Superior temporal gyrus (tissue), 1 donor: ENCODE measurements around the gene FBXW7.
A peak's percentile ranks its signal among the peaks of the same experiment; 100 is the strongest.

Source experiments
- DNase-seq: peaks from one replicate; pipeline ENCODE4 v3.0.0-alpha.2; 2016; ENCODE audit errors: extremely low spot score

FBXW7 gene

DNA sequence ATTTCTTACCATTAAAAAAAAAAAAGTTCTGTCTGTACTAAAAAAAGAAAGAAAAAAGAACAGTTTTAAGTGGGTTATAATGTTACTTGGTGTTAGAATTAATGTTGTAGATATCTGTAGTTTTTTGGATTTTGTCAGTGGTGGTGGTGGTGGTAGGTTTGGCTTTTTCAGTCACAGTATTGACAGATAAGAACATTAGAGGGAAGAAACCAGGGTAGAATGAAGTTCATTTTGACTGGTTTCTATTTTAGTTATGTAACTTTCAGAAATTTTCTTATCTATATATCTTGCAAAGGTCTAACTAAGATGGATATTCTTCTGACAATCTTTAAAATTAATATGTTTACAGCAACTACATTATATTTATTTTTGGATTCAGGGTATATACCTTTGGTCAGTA is 105.4 kb downstream of the FBXW7 start:
- no peak for DNase-seq

DNA sequence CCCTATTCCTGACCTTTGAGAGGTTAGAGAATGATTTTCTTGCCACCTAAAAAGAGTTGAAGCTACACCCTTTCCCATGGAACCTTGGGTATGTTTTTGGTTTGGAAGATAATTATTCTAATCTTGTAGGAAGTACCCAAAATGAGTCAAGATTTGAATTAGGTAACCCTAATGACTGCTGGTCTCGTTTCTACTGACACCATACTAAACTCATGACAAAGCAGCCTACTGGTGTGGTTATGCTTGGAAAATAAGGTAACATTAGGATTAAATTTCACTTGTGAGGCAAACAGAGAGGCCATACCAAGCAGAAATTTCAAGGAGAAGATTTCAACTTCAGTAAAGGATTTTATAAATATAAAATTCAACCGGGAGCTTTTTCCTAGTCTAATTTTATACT is 107.9 kb downstream of the FBXW7 start:
- no peak for DNase-seq

DNA sequence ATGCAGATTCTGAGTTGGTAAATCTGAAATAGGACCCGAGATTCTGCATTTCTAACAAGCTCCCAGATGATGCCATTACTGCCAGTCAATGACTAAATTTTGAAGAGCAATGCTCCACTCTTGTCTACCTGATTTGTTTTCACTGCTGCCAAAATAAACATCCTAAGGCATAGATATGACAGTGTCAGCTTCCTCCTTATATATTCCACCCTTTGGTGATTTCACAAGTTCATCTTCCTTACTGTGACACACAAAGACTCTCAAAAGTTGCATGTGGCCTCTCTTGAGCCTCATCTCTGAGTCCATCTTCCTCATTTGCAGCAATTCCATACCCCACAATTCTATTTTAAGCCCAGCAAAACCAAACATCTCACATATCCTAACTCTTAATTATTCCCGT is 110.9 kb downstream of the FBXW7 start:
- DNase-seq = no peak

DNA sequence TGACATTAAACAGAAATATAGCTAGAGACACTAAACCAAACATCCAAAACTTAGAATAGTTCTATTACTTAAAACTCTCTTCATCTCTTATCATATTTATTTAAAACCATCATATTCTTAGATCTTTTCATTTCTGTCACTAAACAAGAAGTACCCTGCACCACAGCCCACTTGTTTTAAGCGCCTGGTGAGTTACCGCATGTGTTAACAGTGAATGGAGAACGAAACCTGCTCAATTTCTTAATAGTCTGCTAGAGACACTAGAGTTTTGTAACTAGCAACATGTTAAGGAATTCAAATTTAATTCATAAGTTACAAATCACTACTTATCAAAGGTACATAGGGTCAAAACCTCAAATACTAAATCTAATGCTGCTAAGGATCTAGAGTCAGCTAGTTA is 111.5 kb downstream of the FBXW7 start:
- no peak for DNase-seq

DNA sequence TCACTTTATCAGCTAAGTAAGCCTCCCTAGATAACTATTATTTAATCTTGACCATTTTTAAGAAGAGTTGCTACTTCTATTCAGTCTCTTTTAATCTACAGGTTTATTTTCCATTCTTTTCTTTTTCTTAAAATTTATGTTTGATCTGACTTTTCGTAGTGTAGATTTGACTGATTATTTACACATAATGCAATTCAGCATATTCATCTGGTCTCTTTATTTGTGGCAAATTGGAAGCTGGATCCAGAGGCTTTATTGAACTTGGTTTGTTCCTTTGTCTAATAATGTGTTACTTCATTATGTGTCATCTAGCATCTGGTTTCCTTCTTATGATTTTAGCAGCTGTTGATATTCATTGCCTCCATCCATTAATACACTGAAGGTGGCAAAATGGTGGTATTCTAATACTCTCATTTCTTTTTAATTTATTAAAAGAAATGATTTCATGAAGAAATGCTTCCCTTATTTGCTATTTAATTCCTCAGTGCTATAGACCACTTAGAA is 113.0 kb downstream of the FBXW7 start:
- no peak for DNase-seq

DNA sequence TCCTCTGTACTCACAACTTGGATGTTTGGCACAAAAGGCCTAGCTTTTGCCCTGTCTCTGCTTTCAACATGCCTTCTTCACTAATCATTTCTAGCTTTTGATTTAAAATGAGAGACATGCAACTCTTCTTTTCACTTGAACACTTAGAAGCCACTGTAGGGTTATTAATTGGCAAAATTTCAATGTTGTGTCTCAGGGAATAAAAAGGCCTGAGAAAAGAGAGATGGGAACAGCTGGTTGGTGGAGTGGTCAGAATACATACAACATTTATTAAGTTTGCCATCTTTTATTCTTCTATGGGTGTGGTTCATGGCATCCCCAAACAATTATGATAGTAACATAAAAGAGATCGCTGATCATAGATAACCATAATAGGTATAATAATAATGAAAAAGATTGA is 114.3 kb downstream of the FBXW7 start:
- DNase-seq = no peak

DNA sequence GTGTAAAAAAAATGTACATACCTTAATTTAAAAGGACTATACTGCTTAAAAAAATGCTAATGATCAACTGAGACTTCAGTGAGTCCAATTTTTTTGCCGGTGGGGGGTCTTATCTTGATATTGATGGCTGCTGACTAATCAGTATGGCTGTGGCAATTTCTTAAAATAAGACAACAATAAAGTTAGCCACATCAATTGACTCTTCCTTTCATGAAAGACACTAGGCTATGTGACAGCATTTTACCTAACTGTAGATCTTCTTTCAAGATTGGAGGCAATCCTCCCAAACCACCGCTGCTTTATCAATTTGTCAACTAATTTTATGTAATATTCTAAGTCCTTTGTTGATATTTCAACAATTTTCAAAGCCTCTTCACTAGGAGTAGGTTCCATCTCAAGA is 116.1 kb downstream of the FBXW7 start:
- DNase-seq = no peak

DNA sequence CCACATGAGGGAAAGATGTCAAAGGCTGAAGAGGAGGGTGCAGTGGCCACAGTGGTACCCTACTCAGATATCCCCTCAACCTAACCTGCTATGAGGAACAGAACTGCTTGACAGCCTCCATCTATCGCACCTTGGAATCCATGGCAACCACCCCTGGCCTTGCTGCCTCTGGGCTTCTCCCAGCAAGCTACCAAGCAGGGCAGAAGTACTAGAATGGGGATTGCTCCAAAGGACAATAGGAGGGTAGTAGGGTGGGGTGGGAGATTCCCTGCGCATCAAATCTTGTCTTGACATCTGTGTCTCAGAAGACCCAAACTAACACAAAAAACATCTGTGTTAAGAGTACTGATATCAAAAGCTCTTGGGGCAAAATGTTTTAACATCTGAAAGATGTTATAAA is 118.2 kb downstream of the FBXW7 start:
- no peak for DNase-seq

DNA sequence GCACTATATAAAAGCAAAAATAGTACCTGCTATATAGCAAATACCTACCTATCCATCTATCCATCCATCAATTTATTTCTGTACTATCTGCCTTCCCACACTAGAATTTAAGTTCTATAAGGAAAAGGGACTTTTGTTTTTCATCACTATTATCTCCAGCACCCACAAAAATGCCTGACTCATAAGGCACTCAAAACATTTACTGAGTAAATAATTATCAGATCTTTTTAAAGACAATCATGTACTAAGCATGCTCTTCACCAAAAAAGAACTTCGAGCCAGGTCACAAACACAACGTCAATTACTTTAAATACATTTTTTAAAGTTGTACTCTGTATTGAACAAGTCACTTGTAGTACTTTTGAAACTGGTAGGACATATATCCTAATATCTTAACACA is 119.9 kb downstream of the FBXW7 start:
- no peak for DNase-seq

DNA sequence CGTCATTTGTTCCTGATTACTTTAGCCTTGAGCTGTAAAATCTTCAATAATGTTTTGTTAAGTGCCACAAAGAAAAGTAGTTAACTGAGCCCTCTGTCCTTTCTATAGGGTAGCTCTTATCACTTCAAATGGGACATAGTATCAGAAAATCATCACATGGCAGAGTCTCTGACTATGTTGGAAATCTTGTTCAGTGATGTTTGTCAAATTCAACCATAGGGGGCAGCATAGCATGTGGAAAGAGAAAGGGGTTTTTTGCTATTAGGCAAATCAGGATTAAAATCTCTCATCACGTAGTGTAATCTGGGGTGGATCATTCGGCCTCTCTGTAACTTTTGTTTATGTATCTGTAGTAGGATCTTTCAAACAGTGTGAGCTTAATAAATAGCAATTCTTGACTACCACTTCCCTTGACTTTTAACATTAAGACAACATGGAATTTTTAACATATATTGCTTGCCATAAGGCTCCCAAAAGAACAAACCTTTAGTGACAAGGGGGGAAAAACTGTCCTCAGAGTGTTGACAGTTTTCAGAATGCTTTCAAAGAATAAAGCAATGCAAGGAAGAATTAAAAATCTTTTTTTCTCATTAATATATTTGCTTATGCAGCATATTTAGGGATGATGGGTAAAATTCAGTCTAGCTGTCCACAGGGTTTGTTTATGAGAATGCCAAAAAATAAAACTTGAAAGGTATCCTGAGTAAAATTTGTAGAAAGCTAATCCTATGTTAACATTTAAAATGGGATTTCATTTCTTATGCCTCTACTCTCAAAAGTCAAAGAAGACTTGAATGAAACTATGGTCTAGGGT is 127.2 kb downstream of the FBXW7 start:
- peak; percentile 82 for DNase-seq

DNA sequence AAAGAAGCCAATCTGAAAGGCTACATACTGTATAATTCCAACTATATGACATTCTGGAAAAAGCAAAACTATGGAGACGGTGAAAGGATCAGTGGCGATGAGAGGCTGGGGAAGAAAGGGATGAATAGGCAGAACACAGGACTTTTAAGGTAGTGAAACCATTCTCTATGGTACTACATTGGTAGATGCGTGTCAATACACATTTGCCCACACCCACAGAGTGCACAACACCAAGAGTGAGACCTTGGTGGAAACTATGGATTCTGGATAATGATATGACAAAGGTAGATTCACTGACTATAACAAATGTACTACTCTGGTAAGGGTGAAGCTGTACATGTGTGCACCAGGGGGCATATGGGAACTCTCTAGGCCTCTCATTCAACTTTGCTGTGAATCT is 134.5 kb downstream of the FBXW7 start:
- DNase-seq = no peak

DNA sequence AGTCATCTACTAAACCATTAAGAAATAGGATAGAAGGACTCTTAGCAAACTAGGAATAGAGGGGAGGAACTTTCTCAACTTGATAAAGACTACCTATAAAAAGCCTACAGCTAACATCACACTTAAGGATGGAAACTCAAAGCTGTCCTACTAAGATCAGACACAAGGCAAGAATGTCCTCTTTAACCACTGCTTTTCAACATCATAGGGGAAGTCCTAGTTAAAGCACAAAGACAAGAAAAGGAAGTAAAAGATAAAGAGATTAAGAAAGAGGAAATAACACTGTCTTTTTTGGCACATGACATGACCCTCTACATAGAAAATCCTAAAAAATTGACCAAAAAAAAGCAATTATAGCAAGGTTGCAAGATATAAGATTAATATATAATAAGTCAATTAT is 136.6 kb downstream of the FBXW7 start:
- no peak for DNase-seq

DNA sequence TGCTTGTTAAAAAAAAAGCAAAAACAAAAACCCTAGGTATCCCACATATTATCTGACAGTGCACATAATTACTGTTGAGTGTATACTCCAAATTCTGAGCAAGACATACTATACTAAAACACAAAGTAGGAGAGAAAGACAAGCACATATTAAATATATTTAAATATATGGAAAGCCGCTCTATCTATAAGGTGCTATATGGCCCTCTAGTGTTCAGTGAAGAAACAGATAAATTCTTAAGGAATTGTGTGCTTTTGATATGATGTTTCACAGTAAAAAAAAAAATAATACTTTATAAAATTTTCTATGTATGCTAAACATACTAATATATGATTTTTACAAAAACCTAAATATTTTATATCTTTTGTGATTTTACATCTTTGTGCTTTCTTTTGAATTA is 137.8 kb downstream of the FBXW7 start:
- DNase-seq = no peak

DNA sequence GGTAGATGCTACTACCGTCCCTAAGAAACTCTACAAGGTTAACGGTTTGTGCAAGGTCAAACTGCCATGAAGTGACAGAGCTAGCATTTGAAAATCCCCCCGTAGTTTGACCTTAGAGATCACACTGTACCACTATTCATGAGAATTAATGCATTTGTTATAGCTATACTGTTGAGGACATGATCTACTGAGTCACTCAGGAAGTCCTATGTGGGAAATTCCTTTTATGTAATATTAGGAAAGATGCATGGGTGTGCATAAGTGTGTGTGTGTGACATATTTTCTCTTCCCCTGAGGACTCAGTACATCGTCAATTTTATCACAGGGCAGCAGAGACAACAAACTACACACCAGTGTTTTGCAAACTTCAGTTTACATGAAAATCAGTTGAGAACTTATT is 141.1 kb downstream of the FBXW7 start:
- no peak for DNase-seq

DNA sequence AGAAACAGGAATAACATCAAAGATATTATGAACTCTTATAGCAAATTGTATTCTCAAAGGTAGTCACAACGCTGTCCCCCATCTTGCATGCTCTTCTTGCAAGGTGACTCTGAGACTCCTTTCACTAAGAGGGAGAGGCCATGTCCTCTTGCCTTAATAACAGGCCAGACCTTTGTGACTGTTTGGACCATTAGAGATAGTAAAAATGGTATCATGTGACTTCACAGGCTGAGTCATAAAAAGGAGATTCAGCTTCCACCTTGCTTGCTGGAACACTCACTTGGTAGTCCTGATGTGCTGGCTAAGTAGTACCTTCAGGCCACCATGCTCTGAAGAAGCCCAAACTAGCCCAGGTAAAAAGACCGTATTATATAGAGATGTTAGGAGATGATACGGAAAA is 143.8 kb downstream of the FBXW7 start:
- no peak for DNase-seq

DNA sequence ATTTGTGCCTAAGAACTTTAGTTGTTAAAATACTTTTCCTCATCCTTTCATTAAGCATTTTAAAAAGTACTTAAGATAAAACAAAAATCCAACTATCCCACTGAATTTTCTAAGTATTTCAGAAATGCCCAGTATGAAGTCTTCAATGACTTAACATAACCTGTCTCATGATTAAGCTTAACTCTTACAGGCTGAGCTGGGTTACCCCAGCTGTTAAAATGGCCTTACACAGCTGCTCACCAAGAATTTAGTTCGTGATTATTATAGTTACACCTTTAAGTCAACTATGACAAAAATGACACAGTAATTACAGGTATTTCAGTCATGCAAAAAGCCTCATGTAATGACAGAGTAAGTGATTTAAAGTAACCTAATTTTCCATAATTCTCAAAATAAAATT is 145.7 kb downstream of the FBXW7 start:
- DNase-seq = no peak

DNA sequence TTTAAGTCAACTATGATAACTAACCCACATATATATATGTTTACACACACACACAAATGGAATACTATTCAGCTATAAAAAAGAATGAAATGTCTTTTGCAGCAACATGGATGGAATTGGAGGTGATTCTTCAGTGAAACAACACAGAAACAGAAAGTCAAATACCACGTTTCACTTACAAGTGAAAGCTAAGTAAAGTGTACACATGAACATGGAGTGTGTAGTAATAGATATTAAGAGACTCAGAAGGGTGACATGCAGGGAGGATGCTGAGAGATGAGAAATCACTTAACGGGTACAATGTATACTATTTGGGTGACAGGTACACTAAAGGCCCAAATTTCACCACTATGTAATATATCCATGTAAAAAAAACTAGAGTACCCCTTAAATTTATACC is 146.5 kb downstream of the FBXW7 start:
- no peak for DNase-seq

DNA sequence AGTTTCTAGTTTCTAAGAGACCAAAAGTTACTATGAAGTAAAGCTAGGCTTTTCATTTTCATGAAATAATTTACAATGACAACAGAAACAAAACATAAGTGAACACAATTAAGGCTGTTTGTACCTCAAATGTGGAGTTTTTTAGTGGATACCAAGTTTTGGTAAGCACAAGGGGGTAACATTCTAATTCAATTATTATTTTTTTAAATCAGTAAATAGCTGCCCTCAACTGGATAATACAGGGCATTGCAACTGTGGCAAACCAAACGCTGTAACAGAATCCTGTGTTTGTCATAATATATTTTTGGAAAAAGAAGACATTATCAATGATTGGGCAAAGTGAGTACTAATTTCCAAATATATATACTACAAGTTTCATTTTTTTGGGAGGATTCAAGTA is 150.3 kb downstream of the FBXW7 start:
- no peak for DNase-seq

DNA sequence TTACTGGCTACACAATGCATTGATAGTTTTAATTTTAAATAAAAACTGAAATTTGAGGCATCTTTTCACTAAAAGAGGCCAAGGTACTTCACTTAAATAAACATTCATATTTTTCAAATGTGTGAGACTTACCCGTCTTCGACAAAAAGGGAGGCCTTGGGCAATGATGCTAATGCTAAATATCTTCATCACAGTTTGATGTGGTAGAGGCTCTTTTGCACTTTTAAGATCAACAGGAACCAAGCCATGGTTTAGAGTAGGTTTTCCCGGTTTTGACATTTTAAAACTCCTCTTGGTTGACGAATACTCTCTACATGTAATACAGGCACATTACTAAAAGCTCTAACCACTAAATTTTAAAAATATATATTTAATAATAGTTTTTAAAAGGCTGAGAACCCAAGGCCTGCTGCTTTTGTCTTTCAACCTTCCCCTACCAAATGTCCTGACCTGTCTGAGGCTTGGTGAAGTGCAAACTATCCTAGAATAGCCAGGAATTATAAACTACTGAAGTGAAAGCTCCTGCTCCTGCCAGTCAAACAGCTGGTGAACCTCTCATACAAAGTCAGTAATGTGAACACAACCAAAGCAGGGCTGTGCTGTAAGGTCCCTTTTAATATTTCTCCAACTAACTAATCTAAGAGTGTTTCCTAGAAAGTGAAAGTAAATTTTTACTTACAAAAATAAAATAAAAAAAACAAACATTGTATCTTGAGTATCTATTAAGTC is 153.7 kb downstream of the FBXW7 start:
- no peak for DNase-seq

DNA sequence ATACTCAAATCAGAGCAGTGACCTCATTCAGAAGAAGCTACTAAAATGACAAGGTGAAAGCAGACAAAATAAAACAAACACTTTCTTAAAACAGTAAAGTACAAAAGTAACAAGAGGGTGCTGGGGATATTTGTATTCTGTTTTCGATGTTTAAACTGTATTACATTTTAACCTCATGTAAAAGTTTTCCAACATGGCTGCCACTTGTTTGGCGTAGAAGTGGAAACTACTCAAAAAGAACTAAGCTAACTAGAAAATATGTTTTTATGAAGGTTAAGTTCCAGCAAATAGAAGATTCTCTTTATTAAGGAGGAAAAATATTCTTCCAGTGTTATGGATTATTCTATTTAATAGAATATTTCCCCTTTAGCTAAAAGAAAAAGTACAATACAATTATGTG is 155.0 kb downstream of the FBXW7 start:
- DNase-seq = no peak

DNA sequence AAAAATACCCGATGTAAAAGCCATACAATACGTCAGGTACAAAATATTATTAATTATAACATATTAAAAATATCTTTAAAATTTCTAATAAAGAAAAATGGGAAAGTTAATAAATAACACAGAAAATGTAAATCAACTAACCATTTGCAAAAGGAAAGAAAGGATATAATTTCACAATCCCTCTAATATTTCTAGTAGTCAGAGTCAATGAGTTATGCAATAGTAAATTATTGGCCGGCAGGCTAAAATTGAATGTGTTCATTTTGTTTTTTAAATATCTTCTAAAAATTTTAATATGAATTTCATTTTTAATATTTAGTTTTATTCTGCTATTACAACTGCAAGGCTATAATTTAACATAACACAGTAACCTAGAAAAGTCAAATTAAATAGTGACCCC is 155.7 kb downstream of the FBXW7 start:
- no peak for DNase-seq

DNA sequence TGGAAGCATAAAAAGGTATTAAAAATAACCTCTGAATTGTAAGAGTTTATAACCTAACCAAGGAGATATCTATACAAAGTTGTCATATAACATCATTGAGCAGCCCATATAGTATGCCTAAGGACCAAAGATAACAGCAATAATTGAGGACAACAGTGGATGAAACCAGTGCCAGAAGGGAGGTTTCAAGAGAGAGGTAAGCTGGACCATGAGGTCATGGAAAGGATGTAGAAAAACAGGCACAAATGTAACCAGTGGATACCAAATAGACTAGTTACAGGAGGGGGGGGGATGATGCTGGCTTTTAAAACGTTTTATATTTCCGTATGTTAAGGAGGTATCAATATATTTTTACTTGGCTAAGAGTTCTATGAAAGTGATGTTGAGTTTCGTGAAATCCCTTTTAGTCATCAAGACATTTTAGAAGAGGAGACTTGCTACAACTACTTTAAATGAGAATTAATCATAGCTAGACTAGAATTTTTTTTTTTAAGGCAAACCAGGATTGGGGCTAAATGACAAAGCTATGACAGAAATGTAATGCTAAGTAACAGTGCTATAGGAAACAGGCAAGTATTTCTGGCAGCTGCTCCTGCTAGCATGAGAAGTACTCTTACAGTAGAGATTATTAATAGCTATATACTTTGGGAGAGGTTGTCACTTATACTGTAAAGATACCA is 161.1 kb downstream of the FBXW7 start:
- DNase-seq = no peak

DNA sequence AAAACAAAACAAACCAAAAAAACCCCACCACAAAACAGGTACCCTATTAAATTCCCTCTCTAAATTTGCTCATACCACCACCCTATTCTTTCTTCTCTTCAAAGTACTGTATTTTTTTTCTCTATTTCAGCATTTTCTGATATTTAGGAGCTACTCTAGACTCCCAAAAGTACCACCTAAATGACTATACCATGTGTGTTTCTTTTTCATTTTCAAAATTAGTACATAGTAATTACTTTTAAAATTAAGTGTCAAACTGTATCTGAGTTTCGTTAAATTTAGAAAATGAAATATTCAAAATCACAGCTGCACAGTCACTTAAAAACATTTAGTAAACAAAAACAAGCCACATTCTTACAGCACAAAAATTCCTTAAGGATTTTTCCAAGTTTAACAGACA is 161.7 kb downstream of the FBXW7 start:
- no peak for DNase-seq
